Pulmonary artery endothelial cell (primary cell): Measurements from ENCODE around the gene PUS10. TPM values are rescaled to one million over a fixed set of nuclear protein-coding genes. Genes with fewer than 3 reads are reported as not detected.
"Not testable (repeated sequence)": the region's sequence is repeated elsewhere in the genome, so short reads cannot be mapped to it uniquely, and the experiment has no call there.

ENCODE experiments used
- DNase-seq: peaks from one replicate; pipeline ENCODE4 v3.0.0-alpha.2; 2011; ENCODE audit warnings: low read depth, low spot score
- total RNA-seq: library from RNA; depleted of rRNA; stranded (reverse); fragments of >200 nt; gene quantifications from 2 replicates; pipeline ENCODE4 v1.2.3, GENCODE V29; 2014

The PUS10 gene
- total RNA-seq, 1 donor from 2014 or later = 7.5 TPM

DNA sequence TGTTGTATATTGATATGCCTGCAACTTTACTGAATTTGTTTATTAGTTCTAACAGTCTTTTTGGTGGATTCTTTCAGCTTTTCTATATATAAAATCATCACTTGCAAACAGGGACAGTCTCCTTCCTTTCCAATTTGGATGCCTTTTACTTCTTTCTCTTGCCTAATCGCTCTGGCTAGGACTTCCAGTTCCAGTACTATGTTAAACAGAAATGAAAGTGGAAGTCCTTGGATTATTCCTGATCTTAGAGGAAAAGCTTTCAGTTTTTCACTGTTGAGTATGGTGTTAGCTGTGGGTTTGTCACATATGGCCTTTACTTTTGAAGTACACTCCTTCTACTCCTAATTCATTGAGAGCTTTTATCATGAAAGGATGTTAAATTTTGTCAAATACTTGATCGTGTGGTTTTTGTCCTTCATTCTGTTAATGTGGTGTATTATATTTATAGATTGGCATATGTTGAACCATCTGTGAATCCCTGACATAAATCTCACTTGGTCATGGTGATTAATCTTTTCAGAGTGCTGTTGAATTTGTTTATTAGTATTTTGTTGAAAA is 83.8 kb downstream of the PUS10 start:
- no peak for DNase-seq

DNA sequence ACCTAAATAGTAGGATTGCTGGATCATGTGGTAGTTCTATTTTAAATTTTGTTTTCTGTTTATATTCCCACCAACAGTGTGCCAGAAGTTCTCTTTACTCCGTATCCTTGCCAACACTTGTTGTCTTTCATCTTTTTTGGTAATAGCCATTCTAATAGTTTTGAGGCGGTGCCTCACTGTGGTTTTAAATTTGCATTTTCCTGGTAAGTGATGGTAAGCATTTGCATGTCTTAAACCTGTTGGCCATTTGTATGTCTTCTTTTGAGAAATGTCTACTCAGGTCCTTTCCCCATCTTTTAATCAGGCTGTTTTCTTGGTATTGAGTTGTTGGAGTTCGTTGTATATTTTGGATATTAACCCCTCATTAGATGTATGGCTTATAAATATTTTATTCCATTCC is 85.1 kb downstream of the PUS10 start:
- no peak for DNase-seq

DNA sequence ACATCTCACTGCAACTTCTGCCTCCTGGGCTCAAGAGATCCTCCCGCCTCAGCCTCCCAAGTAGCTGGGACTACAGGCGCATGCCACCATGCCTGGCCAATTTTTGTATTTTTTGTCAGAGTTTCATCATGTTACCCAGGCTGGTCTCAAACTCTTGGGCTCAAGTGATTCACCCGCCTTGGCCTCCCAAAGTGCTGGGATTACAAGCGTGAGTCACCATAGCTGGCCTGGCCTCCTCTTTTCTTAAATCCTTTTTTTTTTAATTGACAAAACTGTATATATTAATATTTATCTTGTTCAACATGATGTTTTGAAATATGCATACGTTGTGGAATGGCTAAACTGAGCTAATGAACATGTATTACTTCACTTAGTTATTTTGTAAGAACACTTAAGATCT is 86.0 kb downstream of the PUS10 start:
- DNase-seq = not testable (repeated sequence)

DNA sequence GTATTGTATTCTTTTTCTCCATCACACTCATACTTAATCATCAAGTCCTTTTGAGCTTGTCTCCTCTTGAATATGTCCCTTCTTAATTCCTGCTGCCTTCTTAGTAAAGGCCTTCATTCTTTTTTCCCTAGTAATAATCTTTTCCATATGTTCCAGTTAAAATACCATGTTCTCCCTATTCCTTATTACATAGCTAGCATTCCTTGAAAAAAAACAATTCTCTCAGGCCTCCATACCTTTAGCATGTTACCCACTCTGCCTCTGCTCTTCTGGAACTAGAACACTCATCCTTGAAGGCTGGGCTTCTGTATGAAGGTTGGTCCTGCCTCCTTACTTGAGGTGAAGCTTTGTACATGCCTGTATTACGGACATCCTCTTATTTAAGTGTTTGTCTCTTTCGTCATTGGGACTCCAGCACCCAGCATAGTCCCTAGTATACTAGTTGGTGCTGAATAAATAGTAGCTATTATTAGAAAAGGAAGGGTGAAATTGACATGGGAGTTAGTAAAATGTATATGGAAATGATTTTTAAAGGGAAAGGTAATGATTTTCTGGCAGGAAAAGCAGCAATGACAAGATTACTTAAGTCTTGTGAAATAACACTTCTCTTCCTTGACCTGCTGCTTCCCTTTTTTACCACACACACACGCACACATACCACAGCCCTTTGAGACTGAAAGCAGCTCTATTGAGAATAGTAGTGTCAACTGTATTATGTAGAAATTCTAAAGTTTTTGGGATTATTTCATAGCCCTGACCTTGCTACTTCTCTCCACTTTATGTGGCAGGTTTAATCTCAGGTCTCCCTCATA is 91.1 kb downstream of the PUS10 start:
- DNase-seq = no peak

DNA sequence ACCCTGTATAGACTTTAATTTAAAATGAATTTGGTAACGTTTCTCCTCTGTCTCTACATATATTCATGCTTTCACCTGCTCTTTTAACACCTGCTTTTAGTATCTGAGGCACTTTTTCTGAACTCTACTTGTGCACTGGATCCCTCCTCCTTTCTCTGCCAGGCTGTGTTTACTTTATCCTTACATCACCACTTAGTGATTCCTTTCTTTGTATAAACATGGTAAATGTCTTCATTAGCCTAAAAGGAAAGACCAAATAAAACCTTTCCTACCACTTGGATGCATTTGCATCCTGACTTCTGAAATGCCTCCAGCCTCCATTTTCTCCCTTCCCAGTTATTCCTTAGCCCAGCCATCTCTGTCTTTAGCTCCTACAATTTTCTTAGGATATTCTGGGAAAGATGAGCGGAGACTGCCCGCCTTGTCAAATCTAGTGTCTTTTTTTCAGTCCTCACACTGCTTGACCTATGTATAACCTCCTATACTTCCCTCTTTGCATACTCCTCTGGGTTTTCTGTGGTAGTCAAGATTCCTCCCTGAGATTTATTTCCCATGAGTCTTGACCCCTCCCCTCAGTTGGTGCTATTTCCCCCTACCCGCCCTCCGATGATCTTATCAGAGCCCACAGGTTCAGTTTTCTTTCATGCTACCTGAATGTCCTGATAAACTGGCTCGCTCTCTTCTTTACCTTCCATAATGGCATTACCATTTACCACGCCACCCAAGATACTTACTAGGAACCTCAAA is 91.9 kb downstream of the PUS10 start:
- DNase-seq = no peak

DNA sequence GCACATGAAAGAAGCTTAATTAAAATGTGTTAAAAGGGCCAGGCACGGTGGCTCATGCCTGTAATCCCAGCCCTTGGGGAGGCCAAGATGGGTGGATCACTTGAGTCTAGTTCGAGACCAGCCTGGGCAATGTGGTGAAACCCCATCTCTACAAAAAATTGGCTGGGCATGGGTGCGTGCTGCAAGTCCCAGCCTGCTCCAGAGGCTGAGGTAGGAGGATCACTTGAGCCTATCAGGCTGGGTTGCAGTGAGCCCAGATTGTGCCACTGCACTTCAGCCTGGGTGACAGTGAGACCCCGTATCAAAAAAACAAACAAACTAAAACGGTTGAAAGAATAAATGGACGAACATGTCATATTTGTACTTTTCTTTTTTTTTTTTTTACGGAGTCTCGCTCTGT is 110.7 kb downstream of the PUS10 start:
- no peak for DNase-seq

DNA sequence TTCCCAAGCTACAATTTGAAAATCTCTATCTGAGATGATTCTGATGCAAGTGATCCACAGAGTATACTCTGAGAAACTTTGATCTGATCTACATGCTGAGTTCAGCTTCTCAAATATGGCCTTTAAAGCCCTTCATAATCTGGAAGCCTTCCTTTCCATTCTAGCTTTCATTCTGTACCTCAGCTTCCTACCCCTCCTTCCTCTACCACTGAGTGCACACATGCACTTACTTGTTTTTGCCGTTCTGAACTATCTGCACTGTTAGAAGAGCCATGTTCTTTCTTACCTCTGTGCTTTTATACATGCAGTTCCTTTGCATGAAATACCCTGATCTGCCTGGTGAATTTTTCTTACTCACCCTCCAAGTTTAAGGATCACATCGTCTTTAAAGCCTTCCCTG is 111.7 kb downstream of the PUS10 start:
- DNase-seq = no peak

DNA sequence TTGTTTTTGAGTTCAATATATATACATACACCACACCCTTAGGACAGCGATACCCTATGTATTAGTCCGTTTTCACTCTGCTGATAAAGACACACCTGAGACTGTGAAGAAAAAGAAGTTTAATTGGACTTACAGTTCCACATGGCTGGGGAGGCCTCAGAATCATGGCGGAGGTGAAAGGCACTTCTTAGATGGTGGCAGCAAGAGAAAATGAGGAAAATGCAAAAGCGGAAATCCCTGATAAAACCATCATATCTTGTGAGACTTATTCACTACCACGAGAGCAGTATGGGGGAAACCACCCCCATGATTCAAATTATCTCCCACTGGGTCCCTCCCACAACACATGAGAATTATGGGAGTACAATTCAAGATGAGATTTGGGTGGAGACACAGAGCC is 112.2 kb downstream of the PUS10 start:
- not testable (repeated sequence) for DNase-seq

DNA sequence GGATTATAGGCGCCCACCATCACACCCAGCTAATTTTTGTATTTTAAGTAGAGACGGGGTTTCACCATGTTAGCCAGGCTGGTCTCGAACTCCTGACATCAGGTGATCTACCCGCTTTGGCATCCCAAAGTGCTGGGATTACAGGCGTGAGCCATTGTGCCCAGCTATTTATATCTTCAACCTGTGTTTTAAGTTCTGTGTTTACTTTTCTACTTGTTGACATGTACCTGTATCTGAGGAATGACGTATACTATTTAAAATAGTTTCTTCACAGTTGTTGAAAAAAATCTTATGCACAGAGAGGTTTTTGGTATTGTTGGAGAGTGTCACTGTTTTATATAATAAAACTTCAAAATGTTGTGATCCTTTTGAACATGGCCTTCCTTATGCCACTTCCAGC is 116.8 kb downstream of the PUS10 start:
- not testable (repeated sequence) for DNase-seq

DNA sequence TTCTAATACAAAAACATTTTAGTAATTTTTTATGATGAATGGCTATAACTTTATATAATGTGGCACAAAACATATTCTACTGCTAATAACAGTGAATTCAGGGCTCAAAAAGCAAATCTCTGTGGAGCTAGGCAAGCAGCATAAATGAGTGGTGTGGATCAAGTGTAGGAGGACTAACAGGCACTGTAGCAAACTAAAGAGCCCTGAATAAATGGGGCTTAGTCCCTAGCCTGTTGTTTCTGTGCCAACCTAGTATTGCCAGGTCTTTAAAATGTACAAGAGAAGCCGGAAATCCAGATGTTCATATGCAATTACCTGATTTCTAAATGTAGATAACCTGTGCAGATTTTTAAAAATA is 118.2 kb downstream of the PUS10 start:
- no peak for DNase-seq

DNA sequence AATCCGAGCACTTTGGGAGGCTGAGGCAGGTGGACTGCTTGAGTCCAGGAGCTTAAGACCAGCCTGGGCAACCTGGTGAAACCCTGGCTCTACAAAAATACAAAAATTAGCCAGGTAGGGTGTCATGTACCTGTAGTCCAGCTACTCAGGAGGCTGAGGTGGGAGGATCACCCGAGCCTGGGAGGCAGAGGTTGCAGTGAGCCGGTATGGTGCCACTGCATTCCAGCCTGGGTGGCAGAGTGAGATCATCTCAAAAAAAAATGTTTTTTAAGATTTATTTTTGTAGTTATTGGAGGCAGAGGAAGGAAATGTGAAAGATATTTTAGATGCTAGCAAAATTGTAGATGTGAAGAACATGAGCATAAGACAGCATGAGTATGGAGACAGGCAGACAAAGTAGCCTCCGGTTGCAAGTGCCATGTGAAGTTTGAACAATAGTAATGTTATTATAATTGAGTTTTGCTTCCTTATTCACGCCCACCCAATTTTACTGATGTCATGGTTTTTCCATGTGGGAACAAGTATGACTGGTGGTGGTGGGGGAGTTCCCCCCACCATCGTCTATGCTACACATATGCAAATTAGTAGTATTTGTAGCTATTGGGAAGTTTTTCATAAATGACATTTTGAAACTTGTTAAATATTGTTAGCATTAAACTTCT is 118.7 kb downstream of the PUS10 start:
- no peak for DNase-seq

DNA sequence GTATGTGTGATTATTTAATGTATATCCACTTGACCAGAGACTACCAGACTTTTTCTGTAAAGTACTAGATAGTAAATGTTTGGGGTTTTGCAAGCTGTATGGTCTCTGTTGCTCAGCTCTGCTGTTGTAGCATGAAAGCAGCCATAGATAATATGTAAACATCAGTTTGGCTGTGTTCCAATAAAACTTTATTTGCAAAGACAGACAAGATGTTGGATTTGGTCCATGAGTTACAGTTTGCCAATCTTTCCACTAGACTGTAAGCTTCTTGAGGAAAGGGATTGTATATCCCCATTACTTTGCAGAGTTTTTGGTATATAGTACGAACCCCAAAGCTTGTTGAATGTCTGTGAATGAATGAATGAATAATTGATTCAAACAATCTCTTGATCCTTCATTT is 119.5 kb downstream of the PUS10 start:
- DNase-seq = no peak

Other genes with a start within 250 kb of the PUS10 start
- gene REL, start 136.7 kb downstream of the PUS10 start, total RNA-seq = 5.1 and 6.2 TPM in 2 replicates
- gene PEX13, start 535 bp downstream of the PUS10 start, total RNA-seq = 36.9 and 44.1 TPM in 2 replicates
- gene SANBR, start 47.6 kb upstream of the PUS10 start, total RNA-seq = 13.8 and 18.7 TPM in 2 replicates
- gene C2orf74, start 143.9 kb upstream of the PUS10 start, total RNA-seq = 2.8 and 14.0 TPM in 2 replicates